GM21360 (cell line): ENCODE data around the gene HSD17B11.
"Not testable (repeated sequence)": the region's sequence is repeated elsewhere in the genome, so short reads cannot be mapped to it uniquely, and the experiment has no call there.

Experiments used
- ATAC-seq: cut with Tn5 transposase; IDR thresholded peaks from one replicate; pipeline ENCODE4 v1.9.1; 2021; ENCODE audit warnings: mild to moderate bottlenecking, moderate library complexity; ENCODE audit not compliant: unreplicated experiment

HSD17B11 gene

DNA sequence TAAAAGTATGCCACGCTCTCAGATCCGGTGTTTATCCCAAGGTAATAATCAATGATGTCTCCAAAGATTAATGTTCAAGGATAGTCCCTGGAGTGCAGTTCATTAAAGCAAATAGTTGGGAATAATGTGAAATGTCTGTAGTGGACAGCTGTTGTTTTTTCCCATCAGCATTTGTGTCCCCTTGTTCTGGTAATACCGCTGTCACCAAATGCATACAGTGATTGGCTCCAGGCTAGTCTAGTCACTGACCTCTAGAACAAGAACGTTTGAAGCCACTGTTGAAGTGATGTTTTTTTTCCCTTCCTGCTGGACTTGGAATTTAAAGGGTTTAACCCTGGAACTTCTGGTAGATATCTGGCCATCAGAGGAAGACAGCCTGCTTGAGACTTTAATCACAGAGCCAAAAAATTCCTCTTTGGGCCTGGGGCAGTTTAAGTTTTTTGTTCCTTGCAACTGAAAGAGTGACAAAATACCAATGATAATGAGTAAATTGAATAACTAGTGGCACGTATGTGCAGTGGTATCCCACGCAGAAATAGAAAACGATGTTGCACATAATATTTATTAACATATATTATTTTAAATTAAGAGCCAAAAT, 30.6 kb downstream of the HSD17B11 start:
- no peak for ATAC-seq

DNA sequence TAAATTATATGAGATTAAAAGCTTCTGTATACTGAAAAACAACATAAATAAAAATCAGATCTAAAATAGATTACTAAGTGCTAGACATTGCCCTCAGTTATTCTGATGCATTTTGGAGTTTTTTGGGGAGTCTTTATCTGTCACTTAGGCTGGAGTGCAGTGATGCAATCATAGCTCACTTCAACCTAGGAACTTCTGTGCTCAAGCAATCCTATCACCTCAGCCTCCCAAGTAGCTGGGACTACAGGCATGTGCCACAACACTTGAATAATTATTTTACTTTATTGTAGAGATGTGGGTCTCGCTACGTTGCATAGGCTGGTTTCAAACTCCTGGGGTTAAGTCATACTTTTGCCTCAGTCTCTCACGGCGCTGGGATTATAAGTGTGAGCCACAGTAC, 31.7 kb downstream of the HSD17B11 start:
- no peak for ATAC-seq

DNA sequence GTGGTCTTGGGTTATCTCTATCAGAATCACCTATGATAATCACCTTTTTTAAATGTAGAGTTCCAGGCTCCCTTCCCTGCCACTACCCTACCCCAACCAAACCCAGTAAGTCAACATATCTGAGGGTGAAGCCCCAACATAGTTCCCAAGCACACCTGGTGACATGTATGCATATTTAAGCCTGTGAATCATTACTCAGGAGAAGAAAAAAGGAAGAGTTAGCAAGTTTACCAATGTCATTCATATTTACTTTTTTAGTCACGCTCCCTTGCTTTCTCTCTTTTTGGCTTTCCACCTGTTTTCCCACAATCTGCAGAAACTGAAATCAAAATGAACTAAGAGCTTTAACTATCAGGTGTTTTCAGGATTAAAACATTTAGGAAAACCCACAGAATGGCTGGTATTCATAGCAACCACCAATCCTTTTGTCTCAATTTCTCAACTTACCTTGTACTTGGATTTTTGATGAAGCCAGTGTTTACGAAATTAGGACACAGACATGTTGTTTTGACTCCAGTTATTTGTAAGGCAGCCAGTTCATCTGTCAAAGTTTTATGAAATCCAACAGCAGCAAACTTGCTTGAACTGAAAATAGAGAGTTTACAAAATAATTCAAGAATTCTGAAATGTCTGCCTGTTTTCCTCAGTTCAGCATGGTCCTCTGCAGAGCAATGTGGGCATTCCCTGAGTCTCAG, 34.0 kb downstream of the HSD17B11 start:
- ATAC-seq = no peak

DNA sequence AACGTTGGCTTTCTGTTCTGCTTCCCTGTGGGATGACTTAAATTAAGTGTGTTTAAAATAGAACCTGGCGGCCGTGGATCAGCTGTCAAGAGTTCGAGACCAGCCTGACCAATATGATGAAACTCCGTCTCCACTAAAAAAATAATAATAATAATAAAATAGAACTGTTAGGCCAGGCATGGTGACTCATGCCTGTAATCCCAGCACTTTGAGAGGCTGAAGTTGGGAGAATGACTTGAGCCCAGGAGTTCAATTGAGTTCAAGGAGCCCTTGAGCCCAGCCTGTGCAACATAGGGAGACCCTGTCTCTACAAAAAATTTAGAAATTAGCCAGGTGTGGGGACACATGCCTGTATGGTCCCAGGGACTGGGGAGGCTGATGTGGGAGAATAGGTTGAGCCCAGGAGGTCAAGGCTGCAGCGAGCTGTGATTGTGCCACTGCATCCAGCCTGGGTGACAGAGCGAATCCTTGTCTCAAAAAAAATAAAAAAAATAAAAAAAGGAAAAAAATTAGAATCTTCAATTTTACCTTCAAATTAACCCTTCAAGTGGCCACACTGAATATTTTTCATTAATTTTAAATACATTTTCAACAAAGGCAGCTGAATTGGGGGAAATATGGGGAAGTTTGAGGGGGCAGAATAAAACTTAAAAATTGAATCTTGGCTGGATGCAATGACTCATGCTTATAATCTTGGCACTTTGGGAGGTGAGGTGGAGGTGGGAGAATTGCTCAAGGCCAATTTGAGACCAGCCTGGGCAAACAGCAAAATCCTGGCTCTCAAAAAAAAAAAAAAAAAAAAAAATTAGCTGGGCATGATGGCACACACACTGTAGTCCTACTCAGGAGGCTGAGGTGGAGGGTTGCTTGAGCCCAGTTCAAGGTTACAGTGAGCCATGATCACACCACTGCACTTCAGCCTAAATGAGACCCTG, 36.6 kb downstream of the HSD17B11 start:
- no peak for ATAC-seq

DNA sequence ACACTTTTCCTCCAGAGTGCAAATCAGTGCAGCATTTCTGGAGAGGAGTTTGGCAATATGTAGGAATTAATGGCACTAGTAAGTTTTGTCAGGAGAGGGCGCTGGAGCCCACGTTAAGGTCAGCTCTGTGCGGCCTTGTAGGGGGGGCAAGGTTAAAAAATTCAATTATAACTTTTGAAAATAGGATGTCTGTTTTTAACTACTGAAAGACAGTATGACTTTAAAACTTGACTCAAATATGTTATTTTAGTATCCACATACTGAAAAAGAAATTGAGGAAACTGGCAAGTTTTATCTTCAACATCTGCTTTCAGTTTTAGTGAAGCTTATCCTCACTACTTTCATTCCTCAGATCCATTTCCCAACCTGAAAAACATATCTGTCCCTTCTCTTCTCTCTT, 37.4 kb downstream of the HSD17B11 start:
- peak; percentile 92 for ATAC-seq

DNA sequence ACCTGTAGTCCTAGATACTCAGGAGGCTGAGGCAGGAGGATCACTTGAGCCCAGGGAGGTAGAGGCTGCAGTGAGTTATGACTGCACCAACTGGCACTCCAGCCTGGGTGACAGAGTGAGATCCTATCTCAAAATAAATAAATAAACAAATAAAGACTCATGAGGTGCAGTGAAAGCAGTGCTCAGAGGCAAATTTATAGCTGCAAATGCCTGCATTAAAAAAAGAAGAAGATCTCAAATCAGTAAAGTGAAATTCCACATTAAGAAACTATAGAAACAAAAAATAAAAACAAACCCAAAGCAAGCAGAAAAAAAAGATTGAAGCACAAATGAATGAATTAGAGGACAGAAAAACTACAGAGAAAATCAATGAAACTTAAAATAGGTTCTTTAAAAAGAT, 45.8 kb downstream of the HSD17B11 start:
- no peak for ATAC-seq

DNA sequence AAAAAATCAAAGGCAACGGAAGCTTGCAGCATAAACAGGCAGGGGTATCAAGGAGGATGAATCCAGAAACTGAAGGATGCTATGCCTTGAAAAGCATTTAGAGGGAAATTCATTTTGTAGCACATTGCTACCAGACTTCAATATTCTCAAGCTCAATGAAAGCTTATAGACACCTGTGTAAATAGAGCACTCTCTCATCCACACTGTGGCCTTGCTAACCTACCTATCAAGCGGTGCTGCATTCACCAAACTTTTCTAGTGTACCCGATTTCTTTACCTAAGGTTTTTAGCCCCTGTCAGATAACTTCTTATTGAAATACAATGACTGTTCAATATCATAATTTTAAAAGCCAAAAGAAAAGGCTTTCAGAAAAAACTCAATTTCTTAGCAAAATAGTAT, 48.1 kb downstream of the HSD17B11 start:
- ATAC-seq = no peak

DNA sequence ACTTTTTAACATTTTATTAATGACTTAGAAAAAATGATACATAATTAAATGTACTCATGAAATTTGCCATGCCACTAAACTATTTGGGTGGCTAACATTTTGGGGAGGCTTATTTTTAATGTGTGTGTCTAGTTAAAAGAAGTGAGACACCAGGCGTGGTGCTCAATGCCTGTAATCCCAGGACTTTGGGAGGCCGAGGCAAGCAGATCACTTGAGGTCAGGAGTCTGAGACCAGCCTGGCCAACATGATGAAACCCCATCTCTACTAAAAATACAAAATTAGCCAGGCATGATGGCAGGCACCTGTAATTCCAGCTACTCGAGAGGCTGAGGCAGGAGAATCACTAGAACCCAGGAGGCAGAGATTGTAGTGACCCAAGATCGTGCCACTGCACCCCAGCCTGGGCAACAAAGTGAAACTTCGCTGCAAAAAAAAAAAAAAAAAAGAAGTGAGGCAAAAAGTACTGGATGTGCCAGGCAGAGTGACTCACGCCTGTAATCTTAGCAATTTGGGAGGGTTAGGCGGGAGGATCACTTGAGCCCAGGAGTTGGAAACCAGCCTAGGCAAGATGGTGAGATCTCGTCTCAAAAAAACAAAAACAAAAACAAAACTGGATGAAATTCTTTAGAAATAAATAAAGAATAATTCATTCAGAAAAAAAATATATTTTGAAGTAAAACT, 48.9 kb downstream of the HSD17B11 start:
- not testable (repeated sequence) for ATAC-seq

DNA sequence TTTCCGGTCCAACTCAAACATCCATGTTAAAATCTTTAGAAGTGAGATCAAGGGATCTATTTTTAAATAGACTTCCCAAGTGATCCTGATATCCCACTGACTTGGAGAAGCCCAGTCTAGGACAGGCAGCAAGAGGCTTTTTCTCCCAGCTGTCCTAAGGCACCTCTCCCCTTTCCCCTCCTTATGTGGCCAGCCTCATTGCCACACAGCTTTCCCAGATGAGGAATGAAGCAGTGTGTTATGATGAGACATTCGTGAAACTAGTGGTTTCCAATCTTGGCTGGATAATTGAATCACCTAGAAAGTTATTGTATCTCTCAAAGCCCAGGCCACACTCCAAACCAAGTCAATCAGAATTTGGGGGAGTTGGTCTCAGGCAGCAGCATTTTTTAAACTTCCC, 51.5 kb downstream of the HSD17B11 start:
- no peak for ATAC-seq

DNA sequence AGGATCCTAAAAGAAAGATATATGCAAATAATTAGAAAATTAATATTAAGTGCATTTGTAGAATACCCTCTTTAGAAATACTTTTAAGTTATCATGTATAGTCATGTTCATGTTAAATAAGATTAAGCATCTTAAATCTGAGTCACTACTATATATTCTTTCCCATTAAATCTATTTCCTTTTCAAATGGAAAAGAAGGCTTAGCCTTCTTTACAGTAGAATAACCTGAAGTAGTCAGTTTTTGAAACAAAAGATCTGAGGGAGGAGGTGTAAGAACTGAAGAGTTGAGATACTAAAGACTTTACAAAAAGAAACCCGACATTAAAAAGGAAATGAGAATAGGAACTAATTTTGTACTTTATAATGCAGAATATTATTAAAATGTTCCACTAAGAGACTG, 53.6 kb downstream of the HSD17B11 start:
- no peak for ATAC-seq

DNA sequence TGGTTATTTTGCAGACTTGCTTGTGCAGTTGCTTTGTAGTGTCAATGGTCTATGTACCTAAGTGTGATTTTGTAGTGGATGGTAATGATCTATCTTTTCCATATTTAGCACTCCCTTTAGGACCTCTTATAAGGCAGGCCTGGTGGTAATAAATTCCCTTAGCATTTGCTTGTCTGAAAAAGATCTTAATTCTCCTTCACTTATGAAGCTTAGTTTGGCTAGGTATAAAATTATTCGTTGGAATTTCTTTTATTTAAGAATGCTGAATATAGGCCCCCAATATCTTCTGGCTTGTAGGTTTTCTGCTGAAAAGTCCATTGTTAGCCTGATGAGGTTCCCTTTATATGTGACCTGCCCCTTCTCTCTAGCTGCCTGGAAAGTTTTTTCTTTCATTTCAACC, 57.7 kb downstream of the HSD17B11 start:
- ATAC-seq = no peak

DNA sequence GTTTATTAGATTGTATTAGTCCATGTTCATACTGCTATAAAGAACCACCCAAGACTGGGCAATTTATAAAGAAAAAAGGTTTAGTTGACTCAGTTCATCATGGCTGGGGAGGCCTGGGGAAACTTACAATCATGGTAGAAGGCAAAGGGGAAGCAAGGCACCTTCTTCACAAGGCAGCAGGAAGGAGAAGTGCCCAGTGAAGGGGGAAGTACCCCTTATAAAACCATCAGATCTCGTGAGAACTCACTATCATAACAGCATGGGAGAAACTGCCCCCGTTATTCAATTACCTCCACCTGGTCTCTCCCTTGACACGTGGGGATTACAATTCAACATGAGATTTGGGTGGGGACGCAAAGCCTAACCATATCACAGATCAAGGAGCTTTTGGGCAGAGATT, 60.2 kb downstream of the HSD17B11 start:
- no peak for ATAC-seq

DNA sequence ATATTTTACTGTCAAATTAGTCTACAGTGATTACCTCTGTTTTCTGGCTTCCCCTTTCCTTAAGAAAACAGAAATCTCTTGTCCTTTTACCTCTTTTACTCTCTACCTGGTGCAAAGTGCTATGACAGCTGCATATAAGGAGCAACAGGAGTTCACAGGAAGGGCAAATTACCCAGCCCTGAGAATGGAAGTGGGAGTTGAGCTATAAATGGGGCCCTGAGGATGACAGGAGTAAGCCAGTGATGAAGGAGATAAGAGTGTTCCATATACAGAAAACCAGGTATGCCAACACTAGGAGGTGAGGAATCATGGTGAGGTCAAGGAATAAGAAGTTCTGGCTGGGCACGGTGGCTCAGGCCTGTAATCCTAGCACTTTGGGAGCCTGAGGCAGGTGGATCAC, 63.9 kb downstream of the HSD17B11 start:
- ATAC-seq = no peak

DNA sequence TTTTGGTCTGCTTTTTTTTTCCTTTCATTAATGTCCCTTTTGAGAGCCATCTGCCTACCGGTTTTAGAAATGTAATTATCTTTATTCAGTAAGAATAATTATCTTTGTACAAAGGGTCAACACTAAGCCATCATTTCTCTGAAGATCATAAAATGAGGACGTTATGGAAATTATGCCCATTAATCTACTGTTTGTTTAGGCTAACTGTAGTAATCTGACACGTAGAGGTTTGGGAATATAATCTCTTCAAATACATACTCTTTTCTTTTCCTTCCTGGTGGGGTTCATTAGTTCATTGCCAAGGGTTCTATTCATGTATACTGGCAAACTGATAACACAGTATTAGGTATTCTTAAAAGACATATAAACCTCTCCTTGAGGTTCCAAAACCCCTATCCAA, 64.5 kb downstream of the HSD17B11 start:
- ATAC-seq = no peak

DNA sequence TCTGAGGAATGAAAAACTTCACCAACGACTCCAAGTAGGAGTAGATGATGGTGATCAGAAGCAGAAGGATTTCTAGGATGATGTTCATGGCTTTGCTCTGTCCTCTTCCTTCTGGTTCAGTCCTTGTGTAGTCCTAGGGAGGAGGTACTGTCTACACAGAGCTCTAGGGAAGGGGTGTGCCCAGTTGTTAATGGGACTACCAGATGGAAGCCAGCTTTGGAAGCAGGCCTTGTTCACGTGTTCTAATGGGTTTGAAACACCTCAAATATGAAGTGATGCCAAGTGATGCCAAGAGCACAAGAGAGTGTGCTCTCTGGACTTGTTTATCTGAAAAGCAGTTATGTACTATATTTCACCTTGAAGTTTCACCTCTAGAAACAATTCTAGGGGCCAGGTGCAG, 68.2 kb downstream of the HSD17B11 start, which contains the start of gene HSD17B13:
Gene HSD17B13, minus strand, starts transcription at position 129 of the 400 bp plus-strand sequence. Its CDS starts 41 bp downstream, at position 88.
- ATAC-seq = no peak

DNA sequence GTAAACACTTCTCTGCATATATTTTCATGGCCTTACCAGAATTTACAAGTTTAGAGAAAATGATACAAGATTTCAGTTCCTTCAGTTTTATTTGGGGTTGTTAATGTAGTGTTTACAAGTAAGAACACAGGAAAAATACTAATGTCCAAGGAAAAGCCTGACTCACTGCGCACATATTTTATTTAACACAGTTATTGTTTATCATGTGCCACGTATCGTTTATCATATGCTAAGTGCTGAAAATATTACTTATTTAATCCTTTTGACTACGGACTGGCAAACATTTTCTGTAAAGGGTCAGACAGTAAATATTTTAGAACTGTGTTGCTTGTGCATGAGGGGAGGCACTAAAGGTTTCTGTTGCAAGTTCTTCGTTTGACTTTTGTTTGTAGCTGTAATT, 69.1 kb downstream of the HSD17B11 start:
- no peak for ATAC-seq

DNA sequence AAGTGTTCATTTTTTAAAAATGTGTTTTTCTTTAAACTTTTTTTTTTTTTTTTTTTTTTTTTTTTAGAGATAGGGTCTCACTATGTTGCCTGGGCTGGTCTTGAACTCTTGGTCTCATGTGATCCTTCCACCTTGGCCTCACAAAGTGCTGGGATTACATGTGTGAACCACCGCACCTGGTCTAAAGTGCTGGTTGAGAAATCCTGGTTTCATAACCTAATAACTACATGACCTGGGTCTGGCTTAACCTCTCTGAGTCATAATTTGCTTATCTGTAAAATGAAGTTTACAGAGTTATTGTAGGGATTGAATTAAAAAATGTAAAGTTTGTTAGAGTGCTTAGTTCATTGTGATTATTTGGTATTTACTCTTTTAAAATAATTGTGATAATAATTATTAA, 73.5 kb downstream of the HSD17B11 start:
- ATAC-seq = no peak

DNA sequence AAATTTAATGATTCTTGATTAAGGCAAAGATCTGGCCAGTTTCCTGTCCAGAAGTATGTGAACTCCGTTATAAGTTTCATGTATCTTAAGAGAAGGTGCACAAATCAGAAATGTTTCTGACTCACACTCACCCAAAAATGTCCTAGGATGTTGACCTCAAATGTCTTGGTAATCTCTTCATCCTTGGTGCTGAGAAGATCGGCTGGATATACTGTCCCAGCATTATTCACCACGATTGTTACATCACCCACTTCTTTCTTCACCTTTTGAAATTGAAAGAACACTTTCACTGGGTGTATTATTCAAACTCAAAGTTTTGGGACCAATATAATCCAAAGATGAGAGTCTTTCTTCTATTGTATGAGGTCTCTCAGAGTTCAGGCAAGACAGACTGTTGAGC, 74.0 kb downstream of the HSD17B11 start:
- ATAC-seq = no peak

DNA sequence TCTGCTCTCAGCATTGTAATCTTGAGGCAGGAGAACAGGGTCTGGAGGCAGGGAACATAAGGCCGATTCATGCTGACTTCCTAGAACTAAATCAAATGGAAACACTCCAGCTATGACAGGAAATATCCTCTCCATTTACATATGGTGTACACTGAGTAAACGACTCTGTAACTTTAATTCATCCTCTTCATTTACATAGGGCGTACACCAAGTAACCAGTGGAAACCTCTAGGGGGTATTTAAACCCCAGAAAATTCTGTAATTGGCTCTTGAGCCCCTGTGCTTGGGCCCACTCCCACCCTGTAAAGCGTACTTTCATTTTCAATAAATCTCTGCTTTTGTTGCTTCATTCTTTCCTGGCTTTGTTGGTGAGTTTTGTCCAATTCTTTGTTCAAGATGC, 76.0 kb downstream of the HSD17B11 start:
- not testable (repeated sequence) for ATAC-seq

DNA sequence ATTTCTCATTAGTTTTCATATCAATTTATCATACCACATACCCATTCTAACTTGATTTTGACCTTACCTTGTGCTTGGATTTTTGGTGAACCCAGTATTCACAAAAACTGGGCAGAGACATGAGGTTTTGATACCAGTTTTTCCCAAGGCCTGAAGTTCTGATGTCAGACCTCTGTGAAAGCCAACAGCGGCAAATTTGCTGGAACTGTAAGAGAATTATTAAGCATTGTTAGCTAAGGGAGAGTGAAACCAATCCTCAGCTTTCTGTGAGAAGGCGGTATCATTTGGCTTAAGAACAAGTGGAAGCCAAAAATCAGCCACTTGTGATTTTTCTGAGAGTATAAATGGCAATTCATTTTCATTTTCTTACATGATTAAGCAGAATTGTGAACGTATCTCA, 77.2 kb downstream of the HSD17B11 start:
- no peak for ATAC-seq

DNA sequence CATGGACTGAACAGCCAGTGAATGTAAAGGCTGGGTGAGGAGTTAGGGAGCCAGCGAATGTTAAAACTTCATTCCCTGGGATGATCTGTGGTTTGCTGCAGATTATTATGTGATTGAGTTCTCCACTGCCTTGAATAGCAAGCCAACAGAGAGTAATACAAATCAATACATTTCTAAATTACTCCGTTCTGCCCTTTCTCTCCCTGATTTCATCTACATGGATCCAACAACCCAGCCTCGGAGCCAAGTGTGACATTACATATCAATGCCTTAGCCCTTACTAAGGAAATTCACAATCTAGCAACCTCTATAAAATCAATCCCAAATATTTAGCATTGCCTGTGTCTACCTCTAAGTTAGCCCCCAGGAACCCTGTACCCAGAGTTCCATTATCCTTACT, 79.3 kb downstream of the HSD17B11 start:
- ATAC-seq = no peak
